H1 (cell line): ENCODE results near the gene DMXL2. TPM values are rescaled to one million over a fixed set of nuclear protein-coding genes. Genes with fewer than 3 reads are reported as not detected.

ENCODE experiments used
- CTCF ChIA-PET: fragments of 300-600 bp; sonication (Branson Sonifier 250); formaldehyde crosslinking; loops from one replicate; lab custom pipeline; 2021; ENCODE audit not compliant: partially characterized antibody; lab: Charles Lee
- POLR2A ChIA-PET: fragments of 300-600 bp; sonication (Branson Sonifier 250); formaldehyde crosslinking; loops from one replicate; lab custom pipeline; 2021; ENCODE audit warnings: inconsistent platforms; ENCODE audit not compliant: partially characterized antibody; lab: Charles Lee
- DNase-seq, 2 experiments: peaks; one replicate each; pipeline versions ENCODE4 v3.0.0 to v3.0.0-alpha.2; 2010 to 2022; ENCODE audit warnings: low spot score in 2 of 2, low read depth in 1 of 2, mixed read lengths in 1 of 2
- FAIRE-seq: peaks from 2 replicates; lab custom pipeline; 2011; peaks lifted over from hg19 to GRCh38; lab: Jason Lieb, UNC
- H2AFZ ChIP-seq: 2 replicates; pipeline ENCODE4 v1.8.1; 2012; ENCODE audit warnings: low read length, inconsistent platforms
- H2AK5ac ChIP-seq: 2 replicates; pipeline ENCODE4 v1.6.1; 2013; ENCODE audit warnings: low read depth, low read length
- H2BK120ac ChIP-seq: replicated peaks from 2 replicates; pipeline ENCODE3; 2013; ENCODE audit warnings: low read depth, low read length, inconsistent platforms
- H2BK12ac ChIP-seq: 2 replicates; pipeline ENCODE4 v1.6.1; 2013; ENCODE audit warnings: low read depth, low read length
- H2BK15ac ChIP-seq: 2 replicates; pipeline ENCODE4 v1.6.1; 2013; ENCODE audit warnings: low read length
- H2BK20ac ChIP-seq: 2 replicates; pipeline ENCODE4 v1.6.1; 2013; ENCODE audit warnings: low read length
- H2BK5ac ChIP-seq: 2 replicates; pipeline ENCODE4 v1.6.1; 2013; ENCODE audit warnings: low read depth, low read length
- H3K14ac ChIP-seq: 2 replicates; pipeline ENCODE4 v1.6.1; 2013; ENCODE audit warnings: inconsistent platforms; ENCODE audit not compliant: insufficient read length
- H3K18ac ChIP-seq: 2 replicates; pipeline ENCODE4 v1.6.1; 2013; ENCODE audit warnings: low read length; ENCODE audit errors: extremely low read depth
- H3K23ac ChIP-seq: 2 replicates; pipeline ENCODE4 v1.6.1; 2013; ENCODE audit warnings: inconsistent platforms; ENCODE audit not compliant: insufficient read length
- H3K23me2 ChIP-seq: 2 replicates; pipeline ENCODE4 v1.6.1; 2013; ENCODE audit warnings: low read depth, low read length
- H3K27ac ChIP-seq: 2 replicates; pipeline ENCODE4 v1.6.1; 2011; ENCODE audit warnings: low read depth, low read length, inconsistent platforms
- H3K27me3 ChIP-seq, 4 experiments: replicated peaks in 1 of 4; 1 replicate in 1 of 4; 2 replicates in 3 of 4; pipeline versions ENCODE4 v1.6.1 to v1.8.1; 2011 to 2013; ENCODE audit warnings: low read length in 3 of 4, mild to moderate bottlenecking in 3 of 4, inconsistent platforms in 2 of 4, mixed read lengths in 2 of 4, moderate library complexity in 1 of 4; ENCODE audit not compliant: control insufficient read depth in 3 of 4, insufficient read depth in 3 of 4; ENCODE audit errors: extremely low read depth in 1 of 4
- H3K36me3 ChIP-seq, 4 experiments: 2 replicates each; pipeline versions ENCODE4 v1.6.1 to v1.8.1; 2011 to 2013; ENCODE audit warnings: mild to moderate bottlenecking in 4 of 4, low read length in 3 of 4, moderate library complexity in 2 of 4, control low read depth in 1 of 4, inconsistent platforms in 1 of 4; ENCODE audit not compliant: insufficient read depth in 4 of 4, control insufficient read depth in 2 of 4
- H3K4ac ChIP-seq: replicated peaks from 2 replicates; pipeline ENCODE3; 2013; ENCODE audit warnings: low read length, low read depth, mixed read lengths, inconsistent platforms; ENCODE audit not compliant: insufficient read length
- H3K4me1 ChIP-seq, 4 experiments: replicated peaks in 1 of 4; 1 replicate in 1 of 4; 2 replicates in 3 of 4; pipeline versions ENCODE4 v1.6.1 to v1.8.1; 2011 to 2013; ENCODE audit warnings: low read length in 3 of 4, inconsistent platforms in 2 of 4, mixed read lengths in 1 of 4; ENCODE audit not compliant: insufficient read depth in 4 of 4, control insufficient read depth in 3 of 4
- H3K4me2 ChIP-seq, 2 experiments: 2 replicates each; pipeline versions ENCODE4 v1.6.1 to v1.8.1; 2011 to 2013; ENCODE audit warnings: low read depth in 2 of 2, low read length in 2 of 2, control low read depth in 1 of 2, inconsistent platforms in 1 of 2, mild to moderate bottlenecking in 1 of 2; ENCODE audit not compliant: insufficient read depth in 1 of 2
- H3K4me3 ChIP-seq, 4 experiments: fragments of 200-600, 300-600 bp in 1 of 4; sonication (generic), shearing (Covaris generic), sonication (Bioruptor Twin) in 1 of 4; 2 replicates each; pipeline versions ENCODE4 v1.5.1 to v1.8.1; 2011 to 2016; ENCODE audit warnings: low read length in 4 of 4, low read depth in 3 of 4, control low read depth in 2 of 4, inconsistent platforms in 2 of 4, mild to moderate bottlenecking in 2 of 4, mixed read lengths in 1 of 4, moderate library complexity in 1 of 4; ENCODE audit not compliant: insufficient read depth in 2 of 4; ENCODE audit errors: extremely low read depth in 1 of 4
- H3K56ac ChIP-seq: replicated peaks from 2 replicates; pipeline ENCODE3; 2013; ENCODE audit warnings: low read depth, mild to moderate bottlenecking, mixed read lengths, low read length, inconsistent platforms; ENCODE audit not compliant: insufficient read length
- H3K79me1 ChIP-seq: 2 replicates; pipeline ENCODE4 v1.6.1; 2013; ENCODE audit warnings: low read depth, low read length, control low read depth
- H3K79me2 ChIP-seq, 2 experiments: 2 replicates each; pipeline versions ENCODE4 v1.6.1 to v1.8.1; 2012 to 2013; ENCODE audit warnings: low read length in 2 of 2, mild to moderate bottlenecking in 2 of 2, inconsistent platforms in 1 of 2; ENCODE audit not compliant: insufficient read depth in 2 of 2, control insufficient read depth in 1 of 2
- H3K9ac ChIP-seq, 4 experiments: replicated peaks in 1 of 4; 1 replicate in 1 of 4; 2 replicates in 3 of 4; pipeline versions ENCODE4 v1.6.1 to v1.8.1; 2011 to 2013; ENCODE audit warnings: low read depth in 3 of 4, low read length in 3 of 4, control low read depth in 2 of 4, mild to moderate bottlenecking in 2 of 4, moderate library complexity in 2 of 4, inconsistent platforms in 1 of 4; ENCODE audit errors: extremely low read depth in 1 of 4
- H3K9me3 ChIP-seq, 2 experiments: 2 replicates each; pipeline versions ENCODE4 v1.6.1 to v1.8.1; 2012 to 2013; ENCODE audit warnings: mild to moderate bottlenecking in 2 of 2, moderate library complexity in 2 of 2, control low read depth in 1 of 2, inconsistent platforms in 1 of 2, low read depth in 1 of 2, low read length in 1 of 2, mixed read lengths in 1 of 2; ENCODE audit not compliant: insufficient read depth in 2 of 2
- H4K20me1 ChIP-seq, 2 experiments: replicated peaks in 1 of 2; 2 replicates each; pipeline versions ENCODE3 to v1.8.1; 2011 to 2013; ENCODE audit warnings: inconsistent platforms in 2 of 2, low read length in 2 of 2, mild to moderate bottlenecking in 1 of 2; ENCODE audit not compliant: insufficient read depth in 2 of 2, control insufficient read depth in 1 of 2
- H4K5ac ChIP-seq: 2 replicates; pipeline ENCODE4 v1.6.1; 2013; ENCODE audit warnings: low read length, low read depth, mixed read lengths, inconsistent platforms; ENCODE audit not compliant: insufficient read length
- H4K8ac ChIP-seq: 2 replicates; pipeline ENCODE4 v1.8.0; 2013; ENCODE audit warnings: mild to moderate bottlenecking, moderate library complexity, low read length, inconsistent platforms; ENCODE audit not compliant: insufficient read depth; ENCODE audit errors: extremely low read depth
- H4K91ac ChIP-seq: replicated peaks from 2 replicates; pipeline ENCODE3; 2013; ENCODE audit warnings: low read length, mixed read lengths, inconsistent platforms; ENCODE audit not compliant: insufficient read length
- JUN ChIP-seq: IDR thresholded peaks from 2 replicates; pipeline ENCODE4 v1.6.1; 2011; ENCODE audit warnings: low read depth, mild to moderate bottlenecking, improper control_type of control experiment, low read length
- POLR2AphosphoS5 ChIP-seq: IDR thresholded peaks from 2 replicates; pipeline ENCODE4 v1.6.1; 2011; ENCODE audit warnings: low read depth, low read length
- SAP30 ChIP-seq: fragments of 300-600 bp; sonication (generic); IDR thresholded peaks from 2 replicates; pipeline ENCODE4 v1.7.1; 2012; ENCODE audit warnings: low read length, moderate library complexity, mild to moderate bottlenecking, inconsistent platforms; ENCODE audit not compliant: insufficient read depth, insufficient replicate concordance
- SP1 ChIP-seq: IDR thresholded peaks from 2 replicates; pipeline ENCODE4 v1.6.1; 2011; ENCODE audit warnings: low read depth, low read length
- WGBS, 2 experiments: shearing (Covaris generic) in 1 of 2; methylation state at CpG; one replicate each; pipeline versions ENCODE4 v1.1.6 to v1.1.7; 2013 to 2015; ENCODE audit warnings: low lambda C conversion rate in 2 of 2, mixed read lengths in 2 of 2, inconsistent platforms in 1 of 2, low coverage in 1 of 2, missing lambda C conversion rate in 1 of 2; ENCODE audit not compliant: insufficient replicate concordance in 2 of 2, insufficient coverage in 1 of 2, insufficient read length in 1 of 2; ENCODE audit errors: extremely low coverage in 1 of 2, missing lambda C conversion rate in 1 of 2; 5-methylcytosine and 5-hydroxymethylcytosine counted together
- polyA plus RNA-seq, 7 experiments: library from polyadenylated mRNA; depleted of rRNA in 3 of 7; stranded (reverse) in 5 of 7; unstranded in 2 of 7; fragments of >200 nt in 5 of 7; fragments of 200-250 nt in 2 of 7; gene quantifications; 1 replicate in 5 of 7; 2 replicates in 1 of 7; 4 replicates in 1 of 7; pipeline versions ENCODE4 v1.2.1 to v1.2.3, GENCODE V29; 2011 to 2013; ENCODE audit warnings: missing spikeins in 2 of 7, mixed read lengths in 2 of 7
- total RNA-seq: library from RNA; stranded (reverse); fragmentation: NEBNext Ultra II Directional; extraction: Animal tissue kit (Norgen Biotek cat#: 25700); gene quantifications from 2 replicates; pipeline ENCODE4 v1.2.1, GENCODE V29; 2021

The DMXL2 gene
- total and polyA plus RNA-seq, 2 of the 8 experiments (the other 6 are each of a cell fraction or from before 2014, with no cell fraction given) = 9.5 to 10.6 TPM

- Histone ChIP-seq H2AFZ (no peak overlapping the region), H2AK5ac (no peak overlapping the region), H3K18ac (no peak overlapping the region), H4K5ac (no peak overlapping the region), H3K4ac (no peak overlapping the region), H2BK5ac (no peak overlapping the region), H2BK120ac (no peak overlapping the region), H3K9ac (no peak overlapping the region), H2BK20ac (no peak overlapping the region), H3K4me1 (no peaks in the 10 kb centered on the region), H3K14ac (no peak overlapping the region), H4K20me1 (no peaks in the 10 kb centered on the region), H3K23ac (no peak overlapping the region), H3K27me3 (no peaks in the 10 kb centered on the region), H2BK12ac (no peak overlapping the region), H3K79me1 (no peaks in the 10 kb centered on the region), H3K23me2 (no peaks in the 10 kb centered on the region), H3K27ac (no peak overlapping the region), H4K8ac (no peak overlapping the region), H2BK15ac (no peak overlapping the region), H3K4me2 (no peak overlapping the region), H3K56ac (no peak overlapping the region), H4K91ac (no peak overlapping the region), H3K79me2 (no peaks in the 10 kb centered on the region), H3K9me3 (no peaks in the 10 kb centered on the region), H3K36me3 (no peaks in the 10 kb centered on the region), H3K4me3 (no peak overlapping the region)
- TF ChIP-seq SP1 = no peak
- TF ChIP-seq POLR2AphosphoS5 = no peak
- no peak for TF ChIP-seq JUN
- TF ChIP-seq SAP30 = no peak
- no peak for FAIRE-seq
- 100% methylated on average over 1 of the region's 1 CpG; no CpG with 5 or more reads in 1 of the 2 experiments for WGBS, 2 experiments
- ChIA-PET POLR2A (no interaction called here), CTCF (interaction anchor here (0.5 kb wide), 1 partner anchor 8 kb away, joined by 5 read pairs; no protein-coding TSS in a partner anchor)
- no peak for DNase-seq
These were observed 106.3 kb downstream of the DMXL2 start for GRCh38 chr15:51516291-51516690.
